HG03045 (cell line): ENCODE data around the gene AK8.

Experiments used
- ATAC-seq: cut with Tn5 transposase; IDR thresholded peaks from one replicate; pipeline ENCODE4 v1.9.1; 2021; ENCODE audit warnings: mild to moderate bottlenecking, moderate library complexity; ENCODE audit not compliant: unreplicated experiment

The AK8 gene

GRCh38 chr9:132887181-132888120 lies 9.4 kb upstream of the AK8 start:
- ATAC-seq = no peak

DNA sequence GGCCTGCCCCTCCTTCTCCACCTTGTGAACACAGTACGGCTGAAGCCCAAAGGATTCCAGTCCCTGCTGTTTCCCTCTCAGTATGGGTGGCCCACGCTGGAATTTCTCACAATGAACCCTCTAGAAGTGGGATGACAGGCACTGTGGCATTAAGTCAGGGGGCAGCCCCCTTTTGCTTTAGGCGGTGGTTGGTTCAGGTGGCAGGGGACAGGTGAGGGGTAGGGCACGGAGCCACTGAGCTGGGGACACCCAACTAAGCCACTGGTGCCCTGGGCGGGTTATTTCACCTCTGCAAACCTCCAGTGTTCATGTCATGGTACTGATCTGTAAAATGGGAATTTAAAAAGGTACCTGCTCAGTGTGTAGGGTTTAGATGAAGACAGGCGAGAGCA lies 8.2 kb upstream of the AK8 start:
- ATAC-seq = no peak

DNA sequence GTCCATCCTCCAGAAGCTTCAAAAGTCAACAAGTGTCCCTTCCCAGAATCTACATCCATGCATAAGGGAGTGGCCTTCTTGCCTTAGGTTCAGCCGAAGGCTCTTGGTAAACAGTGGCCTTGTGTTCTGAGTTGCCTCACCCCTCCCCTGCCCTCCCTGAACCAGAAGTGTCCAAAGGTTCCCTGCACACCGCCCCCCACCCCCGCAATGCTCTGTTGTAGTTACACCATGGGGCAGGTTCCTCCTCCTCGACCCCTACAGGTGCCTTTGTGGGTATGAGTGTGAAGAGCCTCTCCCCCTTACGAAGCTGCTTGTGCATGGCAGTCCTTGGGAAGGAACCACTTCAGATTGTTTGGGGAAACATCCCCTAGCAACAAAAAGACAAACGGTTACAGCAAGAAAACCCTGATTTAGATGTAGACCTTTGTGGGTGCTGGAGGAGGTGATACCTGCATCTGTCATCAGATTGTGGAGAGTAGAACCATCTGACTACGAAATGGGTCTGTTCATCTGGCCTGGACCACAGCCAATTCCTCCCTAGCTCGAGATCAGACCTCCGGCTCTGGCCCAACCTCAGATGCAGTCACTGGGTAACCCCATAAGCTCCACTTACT lies 7.7 kb upstream of the AK8 start:
- no peak for ATAC-seq

GRCh38 chr9:132883349-132884294 lies 5.5 kb upstream of the AK8 start:
- no peak for ATAC-seq

DNA sequence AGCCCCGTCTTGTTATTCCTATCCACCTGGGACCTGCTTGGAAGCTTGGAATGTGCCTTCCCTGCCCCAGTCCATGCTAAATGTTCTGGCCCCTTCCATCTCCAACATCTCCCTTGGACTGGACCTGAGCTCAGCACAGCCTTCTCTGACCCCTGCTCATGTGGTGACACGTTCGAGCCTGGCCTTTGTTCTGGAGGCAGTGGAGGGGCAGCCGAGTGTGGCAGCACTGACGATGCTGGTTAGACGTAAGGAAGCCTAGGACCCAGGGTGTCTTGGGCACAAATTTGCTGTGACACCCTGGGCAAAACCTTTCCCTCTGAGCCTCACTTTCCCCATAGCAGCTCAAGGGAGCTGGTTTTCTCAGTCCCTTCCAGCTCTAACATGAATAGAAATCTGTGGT lies 4.5 kb upstream of the AK8 start:
- no peak for ATAC-seq

DNA sequence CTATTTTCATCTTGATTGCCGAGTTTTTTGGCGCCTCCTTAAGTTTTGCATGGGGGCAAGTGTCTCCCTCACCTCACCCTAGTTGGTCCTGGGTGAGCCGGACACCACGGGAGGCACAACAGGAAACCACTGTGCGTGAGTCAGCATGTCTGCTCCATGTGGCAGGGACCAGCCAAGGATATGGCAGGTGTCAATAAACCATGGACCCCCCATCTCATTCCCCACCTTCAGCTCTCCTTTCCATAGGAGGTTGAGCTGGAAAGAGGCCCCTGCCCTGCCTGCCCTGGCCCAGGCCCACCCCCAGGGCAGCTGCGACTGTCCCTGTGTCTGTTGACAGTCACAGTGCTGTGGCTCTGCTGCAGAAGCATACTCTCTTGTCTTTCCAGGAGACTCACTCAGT lies 3.7 kb upstream of the AK8 start:
- no peak for ATAC-seq

- ATAC-seq = no peak
Observed at GRCh38 chr9:132880324-132880661, 2.2 kb upstream of the AK8 start.

DNA sequence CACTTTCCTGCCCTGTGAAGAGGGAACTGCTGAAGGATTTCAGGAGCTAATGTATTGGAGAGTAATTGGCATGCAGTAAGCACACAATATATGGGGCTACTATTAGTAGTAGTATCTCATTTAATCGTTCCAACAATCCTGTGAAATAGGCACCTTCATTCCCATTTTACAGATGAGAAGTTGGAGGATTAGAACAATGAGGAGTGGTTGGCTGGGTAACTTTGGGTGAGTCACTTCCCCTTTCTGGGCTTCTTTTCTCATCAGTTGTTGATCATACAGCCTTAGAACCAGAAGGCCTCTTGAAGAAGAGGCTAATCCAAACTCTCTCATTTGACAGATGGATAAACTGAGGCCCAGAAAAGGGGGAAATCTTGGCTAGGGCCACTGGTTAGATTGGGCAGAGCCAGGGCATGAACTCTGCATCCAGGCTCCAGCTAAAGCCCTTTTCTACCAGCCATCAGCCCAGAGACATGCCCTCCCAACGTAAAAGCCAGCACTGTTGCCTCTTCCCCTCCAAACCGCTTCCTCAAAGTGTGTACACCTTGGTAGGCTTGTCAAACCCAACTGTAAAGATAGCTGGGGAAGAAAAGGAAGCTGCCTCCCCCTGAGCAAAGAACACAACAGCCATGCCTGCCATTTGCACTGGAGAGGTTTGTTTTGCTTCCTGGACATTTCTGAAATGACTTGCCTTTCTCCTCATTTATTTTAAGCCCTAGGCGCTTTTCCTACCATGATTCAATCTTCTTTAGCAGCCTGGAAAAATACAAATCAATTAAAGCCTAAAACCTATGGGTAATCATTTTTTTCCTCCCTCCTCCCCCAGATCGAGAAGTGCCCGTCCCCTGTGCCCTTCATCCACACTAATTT lies 1.6 kb upstream of the AK8 start:
- ATAC-seq = no peak

GRCh38 chr9:132878695-132879456 lies 792 bp upstream of the AK8 start, which contains the start of gene SPACA9:
TSS of gene SPACA9 (plus strand) at chr9:132878898. CDS start at chr9:132883948, 5,050 bp downstream.
- ATAC-seq = no peak

DNA sequence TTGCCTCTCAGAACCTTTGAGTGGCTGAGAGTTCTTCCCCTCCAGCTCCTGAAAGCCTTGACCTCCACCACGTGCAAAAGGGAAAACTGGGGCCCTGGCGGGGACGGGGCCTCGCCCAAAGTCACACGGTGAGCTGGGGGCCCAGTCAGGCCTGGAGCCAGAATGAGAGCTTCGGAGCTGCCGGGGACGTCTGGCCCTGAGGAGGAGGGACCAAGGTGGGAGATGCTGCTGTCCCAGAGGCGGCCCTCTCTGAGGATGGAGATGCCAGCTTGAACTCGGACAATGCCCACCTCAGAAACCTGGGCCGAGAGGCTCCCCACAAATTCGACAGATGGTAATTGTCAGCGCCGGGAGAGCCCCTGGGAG lies 643 bp downstream of the AK8 start:
- no peak for ATAC-seq

DNA sequence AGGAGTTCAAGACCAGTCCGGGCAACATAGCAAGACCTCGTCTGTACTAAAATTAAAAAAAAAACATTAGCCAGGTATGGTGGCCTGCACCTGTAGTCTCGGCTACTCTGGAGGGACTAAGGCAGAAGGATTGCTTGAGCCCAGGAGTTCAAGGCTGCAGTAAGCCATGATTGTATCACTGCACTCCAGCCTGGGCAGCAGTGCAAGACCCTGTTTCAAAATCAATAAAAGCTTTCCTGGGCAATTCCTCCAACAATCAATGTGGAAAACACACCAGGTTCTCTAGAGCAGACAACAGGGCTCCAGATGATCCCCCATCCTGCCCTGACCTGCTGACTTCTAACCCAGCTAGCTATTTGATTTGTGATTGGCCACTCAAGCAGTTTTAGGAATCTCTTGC lies 1.2 kb downstream of the AK8 start:
- no peak for ATAC-seq

DNA sequence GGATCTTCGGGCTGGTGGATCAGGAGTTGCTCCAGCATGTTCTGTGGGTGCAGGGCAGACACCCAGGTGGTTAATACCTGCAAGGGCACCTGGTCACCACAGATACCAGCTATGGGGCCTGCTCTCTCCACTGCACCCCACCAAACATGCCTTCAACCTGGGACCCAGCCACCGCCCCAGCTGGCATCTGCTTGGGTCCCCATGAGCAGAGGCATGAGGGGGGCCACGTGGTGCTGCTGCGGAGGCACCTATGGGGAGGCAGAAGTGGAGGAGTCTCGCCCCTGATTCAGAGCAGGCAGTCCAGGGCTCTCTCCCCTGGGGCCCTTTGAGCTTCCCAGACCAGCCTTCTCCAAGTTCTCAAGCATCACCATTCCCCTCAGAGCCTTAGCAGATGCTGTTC lies 2.9 kb downstream of the AK8 start:
- ATAC-seq = no peak

- no peak for ATAC-seq
Observed at GRCh38 chr9:132873403-132873802, 4.7 kb downstream of the AK8 start.

GRCh38 chr9:132869266-132869665 lies 8.8 kb downstream of the AK8 start:
- no peak for ATAC-seq

- ATAC-seq = no peak
Observed at GRCh38 chr9:132866898-132867297, 11.2 kb downstream of the AK8 start.

DNA sequence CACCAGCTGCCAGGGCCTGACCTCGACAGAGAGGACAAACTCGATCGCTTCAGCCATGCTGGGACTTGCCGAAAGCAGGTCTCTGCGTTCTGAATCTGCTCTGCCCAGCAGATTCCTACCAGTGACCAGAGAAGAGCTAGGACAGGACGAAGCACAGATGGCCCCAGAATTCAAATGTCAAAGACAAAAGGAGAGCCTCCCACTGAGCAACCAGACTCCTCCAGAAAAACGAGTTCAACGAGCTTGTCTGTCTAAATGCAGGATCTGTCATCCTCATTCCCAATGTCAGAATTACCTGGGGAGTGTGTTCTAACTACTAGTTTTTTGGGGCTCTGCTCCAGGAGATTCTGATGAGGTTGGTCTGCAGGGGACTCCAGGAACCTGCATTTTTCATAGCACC lies 13.4 kb downstream of the AK8 start:
- no peak for ATAC-seq

- ATAC-seq = no peak
Observed at GRCh38 chr9:132864277-132864676, 13.8 kb downstream of the AK8 start.

GRCh38 chr9:132863096-132863495 lies 15.0 kb downstream of the AK8 start:
- ATAC-seq = no peak

GRCh38 chr9:132862533-132862932 lies 15.6 kb downstream of the AK8 start:
- no peak for ATAC-seq

GRCh38 chr9:132861666-132862065 lies 16.4 kb downstream of the AK8 start:
- ATAC-seq = no peak
